Prostate gland (tissue), 2 donors: Measurements from ENCODE around the gene SETD3.

Experiments
- POLR2A ChIP-seq: fragments of 450-650 bp; IDR thresholded peaks from one replicate; pipeline ENCODE4 v1.6.1; 2016; ENCODE audit warnings: antibody characterized with exemption, mild to moderate bottlenecking
- POLR2AphosphoS5 ChIP-seq: sonication (generic); formaldehyde crosslinking; IDR thresholded peaks from one replicate; pipeline ENCODE4 v1.6.1; 2017; ENCODE audit warnings: antibody characterized with exemption
- TF ChIP-seq, protein P1 (sequence below), 4 experiments: fragments of 200-600 bp in 2 of 4; fragments of 450-650 bp in 2 of 4; sonication (generic) in 2 of 4; IDR thresholded peaks; 1 replicate in 3 of 4; 2 replicates in 1 of 4; pipeline ENCODE4 v1.5.1; 2016 to 2019; ENCODE audit warnings: antibody characterized with exemption in 4 of 4, mild to moderate bottlenecking in 2 of 4, moderate library complexity in 2 of 4

DNA sequence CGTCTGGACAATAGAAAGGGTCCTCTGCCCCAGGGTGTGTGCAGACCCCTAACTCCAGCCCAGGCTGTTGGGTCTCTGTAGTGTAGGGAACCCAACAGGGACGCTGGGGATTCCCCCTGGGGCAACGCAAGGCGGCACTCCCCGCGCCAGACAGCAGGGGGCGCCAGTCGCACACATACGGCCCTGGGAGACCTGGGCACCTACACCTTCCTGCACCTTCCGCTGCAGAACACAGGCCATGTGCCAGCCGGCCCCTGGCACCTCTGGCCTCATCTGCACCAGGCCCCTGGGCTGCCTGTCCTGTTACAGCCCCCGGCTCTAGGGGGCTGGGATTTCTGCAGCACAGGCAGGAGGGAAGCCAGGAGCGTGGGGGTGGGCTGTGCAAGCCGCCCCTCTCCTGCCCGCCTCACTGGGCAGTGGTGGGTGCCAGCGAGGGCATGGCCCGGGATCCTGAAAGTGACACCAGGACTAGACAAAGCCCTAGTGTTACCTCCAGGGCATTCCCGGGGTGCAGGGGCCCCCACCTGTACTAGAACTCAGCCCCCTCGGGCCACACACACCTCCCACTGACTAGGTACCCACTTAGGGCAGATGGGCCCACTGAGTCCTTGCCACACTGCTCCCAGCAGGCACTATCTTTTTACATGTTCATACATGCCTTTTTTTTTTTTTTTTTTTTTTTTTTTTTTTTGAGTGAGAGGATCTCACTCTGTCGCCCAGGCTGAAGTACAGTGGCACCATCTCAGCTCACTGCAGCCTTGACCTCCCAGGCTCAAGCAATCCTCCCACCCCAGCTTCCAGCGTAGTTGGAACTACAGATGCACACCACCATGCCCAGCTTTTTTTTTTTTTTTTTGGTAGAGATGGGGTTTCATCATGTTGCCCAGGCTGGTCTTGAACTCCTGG is 38.0 kb upstream of the SETD3 start:
- TF ChIP-seq POLR2AphosphoS5 (peak; percentile 42), POLR2A (no peak)
- TF ChIP-seq, protein P1, sequence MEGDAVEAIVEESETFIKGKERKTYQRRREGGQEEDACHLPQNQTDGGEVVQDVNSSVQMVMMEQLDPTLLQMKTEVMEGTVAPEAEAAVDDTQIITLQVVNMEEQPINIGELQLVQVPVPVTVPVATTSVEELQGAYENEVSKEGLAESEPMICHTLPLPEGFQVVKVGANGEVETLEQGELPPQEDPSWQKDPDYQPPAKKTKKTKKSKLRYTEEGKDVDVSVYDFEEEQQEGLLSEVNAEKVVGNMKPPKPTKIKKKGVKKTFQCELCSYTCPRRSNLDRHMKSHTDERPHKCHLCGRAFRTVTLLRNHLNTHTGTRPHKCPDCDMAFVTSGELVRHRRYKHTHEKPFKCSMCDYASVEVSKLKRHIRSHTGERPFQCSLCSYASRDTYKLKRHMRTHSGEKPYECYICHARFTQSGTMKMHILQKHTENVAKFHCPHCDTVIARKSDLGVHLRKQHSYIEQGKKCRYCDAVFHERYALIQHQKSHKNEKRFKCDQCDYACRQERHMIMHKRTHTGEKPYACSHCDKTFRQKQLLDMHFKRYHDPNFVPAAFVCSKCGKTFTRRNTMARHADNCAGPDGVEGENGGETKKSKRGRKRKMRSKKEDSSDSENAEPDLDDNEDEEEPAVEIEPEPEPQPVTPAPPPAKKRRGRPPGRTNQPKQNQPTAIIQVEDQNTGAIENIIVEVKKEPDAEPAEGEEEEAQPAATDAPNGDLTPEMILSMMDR (IDR thresholded peaks at IDR 0.05): peak; percentile 97 to 98 (median 98)
